ENCODE measurements around the gene PMVK.

Gene PMVK

GRCh38 chr1:154877370-154877974 is 59.0 kb downstream of the PMVK start:
- no peak for DNase-seq (ENCODE audit: low read depth)

GRCh38 chr1:154876842-154877369 is 59.6 kb downstream of the PMVK start:
- no peak for DNase-seq (ENCODE audit: low read depth)

All from fibroblast of the conjunctiva (primary cell).